Ascending aorta (tissue), 2 donors: Measurements from ENCODE around the gene BDNF. TPM values are rescaled to one million over a fixed set of nuclear protein-coding genes. Genes with fewer than 3 reads are reported as not detected.
"Not testable (repeated sequence)": the region's sequence is repeated elsewhere in the genome, so short reads cannot be mapped to it uniquely, and the experiment has no call there.

Source experiments
- DNase-seq, 2 donors: peaks; one replicate each; pipeline ENCODE4 v3.0.0-alpha.2; 2019; ENCODE audit warnings: low spot score in 2 of 2
- H3K27ac ChIP-seq, 2 donors: fragments of 200-600 bp; sonication (generic); one replicate each; pipeline ENCODE4 v1.5.1; 2016 to 2017; ENCODE audit warnings: mild to moderate bottlenecking in 1 of 2
- H3K27me3 ChIP-seq: fragments of 200-600 bp; sonication (generic); one replicate; pipeline ENCODE4 v1.5.1; 2017
- H3K36me3 ChIP-seq, 2 donors: fragments of 200-600 bp; sonication (generic); one replicate each; pipeline ENCODE4 v1.5.1; 2016
- H3K4me1 ChIP-seq, 2 donors: fragments of 200-600 bp; sonication (generic); one replicate each; pipeline ENCODE4 v1.5.1; 2016 to 2017; ENCODE audit warnings: mild to moderate bottlenecking in 1 of 2
- H3K4me3 ChIP-seq, 2 donors: fragments of 200-600 bp; sonication (generic); one replicate each; pipeline ENCODE4 v1.5.1; 2016 to 2017; ENCODE audit warnings: mild to moderate bottlenecking in 1 of 2
- H3K9me3 ChIP-seq, 2 donors: fragments of 200-600 bp; sonication (generic); one replicate each; pipeline ENCODE4 v1.5.1; 2016
- CTCF ChIP-seq, 3 experiments: fragments of 200-600 bp in 2 of 3; fragments of 450-650 bp in 1 of 3; sonication (generic) in 2 of 3; IDR thresholded peaks; one replicate each; pipeline ENCODE4 v1.5.1; 2016 to 2019; ENCODE audit warnings: antibody characterized with exemption in 3 of 3, mild to moderate bottlenecking in 1 of 3, moderate library complexity in 1 of 3
- intact Hi-C: fragments of 100-400 bp; cut with DNase I; formaldehyde crosslinking; loops from one replicate; pipeline ENCODE4 v1.15.1; 2023
- total RNA-seq: library from RNA; depleted of rRNA; stranded (reverse); fragments of >200 nt; gene quantifications from one replicate; pipeline ENCODE4 v1.1.0, GENCODE V29; 2016

Gene BDNF
- total RNA-seq = 4.7 TPM

GRCh38 chr11:27700351-27701301, at the start of gene BDNF:
BDNF (minus strand) TSS chr11:27700455; CDS start chr11:27658564, 41,891 bp downstream.
- Histone ChIP-seq H3K9me3 (no peaks in the 10 kb centered on the region), H3K4me3 (peak within 1 kb of the TSS; percentile 75 to 79), H3K27ac (peak within 1 kb of the TSS in 1 of 2 donors; percentile 16), H3K4me1 (peaks cover 0 to 20% of the 10 kb centered on the region in 2 donors), H3K27me3 (peaks cover 7% of the 10 kb centered on the region), H3K36me3 (no peaks in the 10 kb centered on the region)
- no peak for DNase-seq
- intact Hi-C loops = loop anchor here (5.0 kb wide), 1 partner anchor 997 kb away; no protein-coding TSS in a partner anchor
- no peak for TF ChIP-seq CTCF (IDR thresholded peaks at IDR 0.05)

GRCh38 chr11:27740362-27741013, 40.2 kb upstream of the BDNF start:
- DNase-seq = no peak
- intact Hi-C loops = no loop called here
- Histone ChIP-seq H3K4me1 (no peaks in the 10 kb centered on the region), H3K27me3 (no peaks in the 10 kb centered on the region), H3K9me3 (no peaks in the 10 kb centered on the region), H3K4me3 (no peak overlapping the region), H3K36me3 (no peaks in the 10 kb centered on the region), H3K27ac (no peak overlapping the region)
- no peak for TF ChIP-seq CTCF (IDR thresholded peaks at IDR 0.05)

GRCh38 chr11:27735281-27735680, 35.0 kb upstream of the BDNF start:
- TF ChIP-seq CTCF (IDR thresholded peaks at IDR 0.05) = no peak
- Histone ChIP-seq H3K36me3 (no peaks in the 10 kb centered on the region), H3K27ac (no peak overlapping the region), H3K9me3 (no peaks in the 10 kb centered on the region), H3K27me3 (no peaks in the 10 kb centered on the region), H3K4me1 (no peaks in the 10 kb centered on the region), H3K4me3 (no peak overlapping the region)
- DNase-seq = no peak
- intact Hi-C loops = no loop called here

- H3K4me1 ChIP-seq, H3K27me3 ChIP-seq, DNase-seq, intact Hi-C loops, H3K27ac ChIP-seq, H3K36me3 ChIP-seq, H3K9me3 ChIP-seq, H3K4me3 ChIP-seq: not testable (repeated sequence)
These were observed 31.5 kb upstream of the BDNF start for GRCh38 chr11:27731803-27732202.

GRCh38 chr11:27726981-27727380, 26.7 kb upstream of the BDNF start:
- DNase-seq = no peak
- H3K9me3 ChIP-seq = no peaks in the 10 kb centered on the region
- H3K4me1 ChIP-seq = peaks cover 4 to 6% of the 10 kb centered on the region in 2 donors
- TF ChIP-seq CTCF (IDR thresholded peaks at IDR 0.05) = no peak
- no peak overlapping the region for H3K27ac ChIP-seq
- intact Hi-C loops = no loop called here
- H3K27me3 ChIP-seq = peaks cover 5% of the 10 kb centered on the region
- no peaks in the 10 kb centered on the region for H3K36me3 ChIP-seq
- no peak overlapping the region for H3K4me3 ChIP-seq

GRCh38 chr11:27723687-27724086, 23.4 kb upstream of the BDNF start:
- no peaks in the 10 kb centered on the region for H3K9me3 ChIP-seq
- H3K36me3 ChIP-seq = no peaks in the 10 kb centered on the region
- H3K27ac ChIP-seq = no peak overlapping the region
- H3K4me1 ChIP-seq = peaks cover 9 to 16% of the 10 kb centered on the region in 2 donors
- peaks cover 26% of the 10 kb centered on the region for H3K27me3 ChIP-seq
- no peak for DNase-seq
- intact Hi-C loops = no loop called here
- no peak overlapping the region for H3K4me3 ChIP-seq
- TF ChIP-seq CTCF (IDR thresholded peaks at IDR 0.05) = no peak
